SH-SY5Y (cell line): ENCODE measurements around the gene TOLLIP.

ENCODE experiments used
- GATA2 ChIP-seq: IDR thresholded peaks from 2 replicates; pipeline ENCODE4 v1.6.1; 2011; ENCODE audit warnings: mild to moderate bottlenecking, low read depth, low read length
- GATA3 ChIP-seq: IDR thresholded peaks from 2 replicates; pipeline ENCODE4 v1.6.1; 2011; ENCODE audit warnings: low read depth, mild to moderate bottlenecking, low read length, moderate library complexity

TOLLIP gene

DNA sequence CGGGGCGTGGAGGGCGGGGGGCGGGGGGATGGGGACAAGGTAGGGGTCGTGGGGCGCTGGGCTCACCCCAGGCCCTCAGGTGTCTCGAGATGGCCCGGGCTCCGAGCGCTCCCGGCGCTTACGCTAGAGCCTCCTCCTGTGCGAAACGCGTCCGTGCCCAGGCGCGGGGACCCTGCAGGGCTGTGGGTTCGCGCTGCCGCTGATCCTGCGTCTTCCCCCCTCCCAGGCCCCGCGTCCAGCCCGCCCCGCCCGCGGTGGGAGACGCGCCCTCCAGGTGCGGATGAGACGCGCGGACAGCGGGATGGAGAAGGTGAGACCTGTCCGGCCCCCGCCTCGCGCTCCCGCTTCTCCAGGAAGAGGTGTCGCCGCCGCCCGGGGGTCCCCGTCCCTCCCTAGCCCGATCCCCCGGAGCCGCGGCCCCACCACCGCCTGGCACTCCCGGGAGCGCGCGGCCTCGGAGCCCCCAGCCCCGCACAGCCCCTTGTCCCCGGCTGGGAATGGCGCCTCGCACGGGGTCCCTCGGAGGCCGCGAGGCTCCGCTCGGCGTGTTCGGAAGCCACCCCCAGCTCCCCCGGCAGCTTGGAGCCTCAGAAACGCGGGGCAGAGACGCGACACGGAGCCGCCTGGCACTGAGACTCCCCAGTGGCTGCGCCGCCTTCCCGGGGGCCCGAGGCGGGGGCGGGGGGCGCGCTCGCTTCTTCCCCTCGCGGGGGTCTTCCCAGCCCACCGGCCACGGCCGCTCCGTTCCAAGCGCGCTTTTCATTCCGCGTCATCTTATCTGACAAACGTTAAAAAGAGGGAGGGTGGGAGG is 27.6 kb upstream of the TOLLIP start:
- TF ChIP-seq GATA2 = no peak
- no peak for TF ChIP-seq GATA3

DNA sequence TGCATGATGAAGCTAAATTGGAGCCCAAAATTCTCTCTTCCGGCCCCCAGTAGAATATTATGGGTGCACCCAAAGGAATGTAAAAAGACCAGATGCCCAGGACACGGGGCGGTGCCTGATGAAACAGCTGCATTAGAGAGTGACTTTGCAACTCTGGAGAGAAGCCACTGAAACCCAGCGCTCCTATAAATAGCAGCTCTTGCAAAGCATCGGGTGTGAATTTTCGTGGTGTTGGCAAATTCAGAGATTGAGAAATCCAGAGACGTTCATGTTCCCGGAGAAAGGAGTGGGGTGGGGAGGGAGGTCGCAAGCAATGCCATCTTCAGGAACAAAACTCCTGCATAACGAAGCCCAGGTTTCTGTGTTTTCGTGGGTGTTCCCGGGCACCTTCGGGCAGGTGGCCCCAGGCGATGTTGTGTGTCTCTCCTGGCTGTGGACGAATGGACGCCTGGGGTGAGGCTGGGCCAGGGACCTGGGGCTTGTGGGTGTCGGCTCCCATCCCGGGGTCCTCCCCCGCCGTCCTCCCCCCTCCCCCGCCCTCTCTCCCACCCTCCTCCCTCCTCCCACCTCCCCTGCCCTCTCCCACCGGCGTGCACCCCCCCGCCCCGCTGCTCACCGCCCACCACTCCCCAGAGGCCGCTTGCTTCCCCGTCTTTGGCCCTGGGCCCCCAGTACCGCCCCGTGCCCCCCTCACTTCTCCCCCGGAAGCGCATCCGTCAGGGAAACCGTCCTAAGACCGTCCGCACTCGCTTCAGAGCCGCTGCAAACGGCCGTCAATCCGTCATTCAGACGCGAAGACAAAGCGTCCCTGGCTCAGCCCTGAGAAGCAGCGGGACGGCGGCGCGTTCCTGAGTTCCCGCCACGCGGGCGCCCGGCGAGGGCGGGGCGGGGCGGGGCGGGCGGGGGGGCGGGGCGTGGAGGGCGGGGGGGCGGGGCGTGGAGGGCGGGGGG is 26.7 kb upstream of the TOLLIP start:
- TF ChIP-seq GATA2 = no peak
- no peak for TF ChIP-seq GATA3

DNA sequence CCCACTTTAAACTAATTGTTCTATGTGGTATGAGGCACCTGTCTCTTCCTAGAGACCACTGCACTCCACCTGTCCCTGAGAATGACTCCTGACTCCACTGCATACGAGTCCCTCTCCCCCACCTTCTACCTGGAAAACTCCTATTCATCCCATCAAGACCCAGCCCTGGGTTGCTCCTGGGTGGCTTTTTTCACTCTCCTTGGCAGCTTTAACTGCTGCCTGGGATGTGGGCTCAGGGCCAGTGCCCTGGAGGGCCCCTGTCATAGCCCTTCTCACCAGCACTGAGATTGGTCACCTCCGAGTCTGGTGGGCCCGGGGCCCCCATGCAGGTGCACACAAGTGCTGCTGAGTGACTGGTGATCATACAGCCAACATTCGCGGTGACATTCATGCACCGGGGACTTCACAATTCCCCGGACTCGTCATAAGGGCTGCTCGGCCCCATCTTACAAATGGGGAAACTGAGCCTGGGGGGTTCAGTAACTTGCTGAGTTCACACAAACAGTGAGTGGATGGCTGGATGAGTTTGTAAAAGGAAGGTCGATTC is 25.9 kb upstream of the TOLLIP start:
- TF ChIP-seq GATA2 = no peak
- TF ChIP-seq GATA3 = no peak

DNA sequence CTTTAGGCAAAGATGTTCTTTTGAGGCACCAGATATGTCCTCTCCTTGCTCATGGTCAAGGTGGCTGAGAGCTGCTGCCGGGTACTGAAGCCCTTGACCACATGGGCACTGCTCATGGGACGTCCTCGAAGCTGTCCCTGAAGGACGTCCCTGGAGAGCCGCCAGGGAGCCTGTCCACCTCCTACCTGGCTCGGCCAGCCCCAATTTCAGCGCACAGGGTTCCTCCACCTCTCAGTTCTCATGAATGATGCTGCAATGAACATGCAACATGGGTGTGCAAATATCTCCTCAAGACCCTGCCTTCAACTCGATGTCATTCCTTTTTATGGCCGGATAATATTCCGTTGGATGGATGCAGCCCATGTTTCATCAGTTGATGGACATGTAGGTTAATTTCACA is 24.4 kb upstream of the TOLLIP start:
- TF ChIP-seq GATA2 (no peak), GATA3 (no peak)

DNA sequence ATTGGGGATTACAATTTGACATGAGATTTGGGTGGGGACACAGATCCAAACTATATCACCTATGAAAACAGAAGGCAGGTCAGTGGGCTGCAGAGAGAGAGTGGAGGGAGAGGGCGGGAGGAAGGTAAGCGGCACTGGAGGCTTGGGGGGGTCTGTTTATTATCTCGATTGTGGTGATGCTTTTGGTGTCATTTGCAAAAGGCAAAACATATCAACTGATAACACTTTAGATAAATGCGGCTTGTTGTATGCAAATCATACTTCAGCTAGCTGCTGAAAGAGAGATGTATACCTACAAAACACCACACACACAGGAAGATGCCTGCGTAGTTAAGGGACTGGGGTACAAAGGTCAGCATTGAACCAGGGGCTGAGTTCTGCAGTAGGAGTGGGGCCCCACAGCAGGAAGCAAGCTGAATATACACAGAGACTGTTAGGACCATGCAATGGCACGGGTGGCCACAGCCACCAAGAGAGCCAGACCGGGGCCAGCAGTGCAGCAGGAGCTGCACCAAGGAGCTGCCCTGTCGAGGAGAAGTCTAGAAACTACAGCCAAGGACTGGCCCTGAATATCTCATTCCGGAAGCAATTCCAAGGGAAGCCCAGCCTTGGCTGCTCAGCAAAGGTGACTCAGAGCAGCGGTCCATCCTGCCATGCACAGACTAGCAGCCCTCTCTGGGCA is 23.8 kb upstream of the TOLLIP start:
- no peak for TF ChIP-seq GATA2
- no peak for TF ChIP-seq GATA3

DNA sequence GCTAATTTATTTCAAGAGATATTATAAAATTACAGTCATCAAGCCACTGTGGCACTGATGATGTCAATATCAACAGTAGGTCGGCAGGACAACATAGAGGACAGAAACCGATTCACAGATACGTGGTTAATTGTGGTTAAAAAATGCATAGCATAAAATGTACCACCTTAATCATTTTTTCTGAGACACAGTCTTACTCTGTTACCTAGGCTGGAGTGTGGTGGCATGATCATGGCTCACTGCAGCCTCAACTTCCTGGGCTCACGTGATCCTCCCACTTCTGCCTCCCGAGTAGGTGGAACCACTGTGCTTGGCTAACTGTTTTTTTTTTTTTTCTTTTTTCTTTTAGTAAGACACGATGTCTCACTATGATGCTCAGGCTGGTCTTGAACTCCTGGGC is 21.0 kb upstream of the TOLLIP start:
- TF ChIP-seq GATA3 (no peak), GATA2 (no peak)

DNA sequence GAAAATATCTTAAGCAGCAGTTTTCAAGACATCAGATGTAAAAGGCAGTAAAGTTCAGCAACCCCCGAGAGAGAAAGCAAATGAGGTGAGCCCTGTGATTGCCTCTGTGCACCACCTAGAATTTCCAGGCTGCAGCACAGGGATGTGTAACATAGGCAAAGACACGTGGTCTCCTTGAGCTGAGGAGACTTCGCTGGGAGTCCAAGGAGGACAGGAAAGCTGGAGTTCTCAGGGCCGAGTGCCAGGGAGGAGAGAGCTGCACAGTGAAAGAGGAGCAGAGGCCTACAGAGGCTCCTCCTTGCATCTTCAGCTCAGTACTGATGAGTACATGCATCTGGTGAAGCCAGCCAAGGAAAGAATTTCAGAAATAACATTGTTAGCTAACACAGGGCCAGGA is 17.6 kb upstream of the TOLLIP start:
- no peak for TF ChIP-seq GATA3
- no peak for TF ChIP-seq GATA2

DNA sequence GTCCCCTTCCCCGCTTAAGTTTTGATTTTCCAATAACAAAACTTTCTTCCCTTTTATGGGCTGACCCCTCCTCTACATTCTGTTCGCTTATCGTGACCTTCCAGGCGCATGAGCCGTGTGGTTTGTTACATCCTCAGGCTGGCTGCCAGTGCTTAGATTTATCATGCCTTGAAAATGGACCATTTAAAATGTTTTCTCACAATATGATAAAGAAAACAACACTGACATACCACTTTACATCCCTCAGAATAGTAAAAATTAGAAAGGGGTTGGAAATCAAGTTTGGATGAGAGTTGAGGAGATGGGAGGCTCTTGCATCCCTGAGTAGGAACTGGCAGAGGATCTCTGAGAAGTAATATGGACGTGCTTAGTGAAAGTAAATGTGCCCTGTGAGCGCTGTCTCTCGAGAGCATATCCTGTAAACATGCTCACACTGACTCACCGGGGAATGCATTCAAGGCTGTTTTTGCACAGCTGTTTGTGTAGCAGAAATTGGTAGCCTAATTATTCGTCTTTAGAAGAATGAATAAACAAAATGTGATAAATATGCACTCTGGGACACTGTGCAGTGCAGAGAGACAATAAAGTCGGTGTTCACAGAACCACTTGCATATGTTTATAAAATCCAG is 17.1 kb upstream of the TOLLIP start:
- TF ChIP-seq GATA2 (no peak), GATA3 (no peak)

DNA sequence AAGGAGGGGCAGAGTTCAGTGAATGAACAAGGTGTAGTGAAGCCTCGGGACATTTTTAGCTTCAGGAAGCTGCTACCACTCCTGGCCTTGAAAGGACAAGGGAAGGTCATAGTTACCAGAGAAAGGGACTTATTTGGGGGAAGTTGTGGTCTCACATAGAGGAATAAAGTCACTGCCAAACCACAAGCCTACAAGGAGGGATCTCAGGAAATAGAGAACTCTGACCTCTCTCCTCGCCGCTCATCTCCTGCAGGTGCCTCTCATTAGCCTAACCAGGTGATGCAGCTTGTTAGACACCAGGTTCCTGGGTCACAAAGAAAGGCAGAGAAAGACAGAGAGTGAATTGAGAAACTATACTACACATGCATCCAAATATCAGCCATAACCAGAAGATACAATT is 14.3 kb upstream of the TOLLIP start:
- no peak for TF ChIP-seq GATA2
- TF ChIP-seq GATA3 = no peak

DNA sequence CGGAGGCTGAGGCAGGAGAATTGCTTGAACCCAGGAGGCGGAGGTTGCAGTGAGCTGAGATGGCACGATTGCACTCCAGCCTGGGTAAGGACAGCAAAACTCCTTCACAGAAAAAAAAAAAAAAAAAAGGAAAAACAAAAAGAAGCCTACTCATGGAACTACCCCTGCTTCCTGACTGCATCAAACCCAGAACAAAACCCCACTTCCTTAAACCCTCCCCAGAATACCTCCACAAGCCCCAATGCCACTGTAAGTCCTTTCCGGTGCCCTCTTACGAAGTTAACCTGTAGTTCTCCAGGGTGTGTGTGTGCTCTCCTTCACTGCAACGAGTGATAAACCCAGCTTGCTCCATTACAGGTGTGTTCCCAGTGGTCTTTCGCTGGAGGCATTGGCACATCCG is 8.6 kb upstream of the TOLLIP start:
- TF ChIP-seq GATA2 = no peak
- TF ChIP-seq GATA3 = no peak

DNA sequence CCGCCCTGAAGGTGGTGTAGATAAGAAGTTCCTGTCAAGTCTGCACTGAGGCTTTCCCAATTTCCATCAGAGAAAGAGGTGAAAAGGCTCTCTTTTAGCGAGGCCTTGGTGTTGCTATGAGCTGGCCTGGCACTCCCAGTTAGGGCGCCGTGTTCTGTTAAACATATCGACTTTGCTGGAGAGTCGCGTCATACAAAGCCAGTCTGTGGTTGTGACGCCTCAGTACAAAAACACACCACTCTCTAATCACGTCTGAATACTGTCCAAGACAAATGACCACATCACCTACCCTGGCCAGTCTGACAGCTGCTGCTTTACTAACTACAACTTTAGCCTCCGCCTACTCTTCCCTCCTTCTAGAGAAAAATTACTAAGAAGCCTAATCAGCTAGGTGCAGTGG is 8.0 kb upstream of the TOLLIP start:
- TF ChIP-seq GATA2 (no peak), GATA3 (no peak)

DNA sequence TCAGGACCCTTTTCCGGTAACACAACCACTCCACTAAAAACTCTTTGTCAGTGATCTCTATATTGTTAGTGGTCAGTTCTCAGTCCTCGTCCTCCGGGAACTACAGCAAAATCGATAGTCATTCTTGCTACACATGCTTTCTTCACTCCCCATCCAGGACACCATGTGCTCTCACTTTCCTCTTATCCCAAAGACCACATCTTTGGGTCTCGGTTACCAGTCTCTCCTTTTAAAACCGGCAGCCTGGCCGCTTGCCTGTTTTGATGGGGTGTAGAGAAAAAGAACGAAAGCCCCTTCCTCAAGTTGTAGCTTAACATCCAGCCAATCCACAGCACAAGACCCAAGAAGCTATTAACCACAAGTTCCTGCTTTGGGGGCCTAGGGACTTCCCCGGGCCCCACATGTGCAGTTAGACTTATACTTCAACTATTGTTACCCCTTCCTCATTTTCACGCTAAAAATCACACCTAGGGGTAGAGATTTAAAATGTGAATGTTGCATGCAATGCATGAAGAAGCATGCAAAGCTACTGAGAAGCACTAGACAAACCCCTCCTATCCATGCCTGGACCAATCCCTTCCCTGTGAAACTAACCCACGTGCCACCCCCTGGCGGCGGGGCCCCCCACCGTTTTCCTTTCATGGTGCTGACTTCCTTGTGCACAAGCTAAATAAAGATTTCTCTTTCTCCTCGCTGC is 1.5 kb upstream of the TOLLIP start:
- TF ChIP-seq GATA2 (no peak), GATA3 (no peak)

DNA sequence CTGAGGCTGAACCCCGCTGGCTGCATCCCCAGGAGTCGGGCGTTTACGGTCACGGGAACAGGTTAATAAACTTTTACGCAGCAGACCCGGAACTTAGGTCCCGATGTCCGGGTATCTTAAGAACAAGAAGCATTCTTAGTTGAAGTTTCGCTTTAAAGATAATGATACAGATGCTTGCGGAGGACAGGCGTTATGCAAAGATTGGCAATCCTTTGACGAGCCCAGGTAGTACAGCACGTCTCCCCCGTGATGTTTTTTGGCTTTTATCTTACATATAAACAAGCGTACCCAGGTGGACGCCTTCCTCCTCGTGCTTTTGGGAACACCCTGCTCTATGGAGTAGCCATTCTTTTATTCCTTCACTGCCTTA is 871 bp upstream of the TOLLIP start:
- TF ChIP-seq GATA3 = no peak
- no peak for TF ChIP-seq GATA2
